Endodermal cell (in vitro differentiated cells): ENCODE results near the gene KRT27. TPM values are rescaled to one million over a fixed set of nuclear protein-coding genes. Genes with fewer than 3 reads are reported as not detected.

Experiments used
- DNase-seq: peaks from one replicate; pipeline ENCODE4 v3.0.0-alpha.2; 2017
- H3K27ac ChIP-seq: 2 replicates; pipeline ENCODE4 v1.5.1; 2013; ENCODE audit warnings: mild to moderate bottlenecking, low read depth, low read length, moderate library complexity
- H3K27me3 ChIP-seq: 2 replicates; pipeline ENCODE4 v1.6.1; 2013; ENCODE audit warnings: mild to moderate bottlenecking, low read length, moderate library complexity; ENCODE audit not compliant: insufficient read depth, control insufficient read depth, poor library complexity, severe bottlenecking
- H3K36me3 ChIP-seq: 2 replicates; pipeline ENCODE4 v1.7.0; 2013; ENCODE audit warnings: mild to moderate bottlenecking, low read length, moderate library complexity; ENCODE audit not compliant: control insufficient read depth, insufficient read depth
- H3K4me1 ChIP-seq: one replicate; pipeline ENCODE4 v1.7.0; 2013; ENCODE audit warnings: low read length; ENCODE audit not compliant: control insufficient read depth, insufficient read depth
- H3K4me3 ChIP-seq: 2 replicates; pipeline ENCODE4 v1.5.1; 2013; ENCODE audit warnings: mild to moderate bottlenecking, low read length, moderate library complexity
- H3K9ac ChIP-seq: 2 replicates; pipeline ENCODE4 v1.6.1; 2013; ENCODE audit warnings: mild to moderate bottlenecking, low read length, moderate library complexity; ENCODE audit not compliant: poor library complexity, severe bottlenecking; ENCODE audit errors: extremely low read depth
- H3K9me3 ChIP-seq: 2 replicates; pipeline ENCODE4 v1.6.1; 2013; ENCODE audit warnings: mild to moderate bottlenecking, low read length, moderate library complexity; ENCODE audit not compliant: control insufficient read depth
- H3K27ac Mint-ChIP-seq: 2 replicates; pipeline ENCODE4 v1.8.0; 2020; ENCODE audit warnings: mixed read lengths
- H3K27me3 Mint-ChIP-seq: 2 replicates; pipeline ENCODE4 v1.8.0; 2021; ENCODE audit warnings: mild to moderate bottlenecking, mixed read lengths; ENCODE audit not compliant: insufficient read depth
- H3K36me3 Mint-ChIP-seq: 2 replicates; pipeline ENCODE4 v1.8.0; 2020; ENCODE audit warnings: low read depth, mixed read lengths
- H3K4me1 Mint-ChIP-seq: 2 replicates; pipeline ENCODE4 v1.8.0; 2020; ENCODE audit warnings: mixed read lengths
- H3K4me3 Mint-ChIP-seq: 2 replicates; pipeline ENCODE4 v1.8.0; 2020; ENCODE audit warnings: mild to moderate bottlenecking, moderate library complexity, mixed read lengths
- H3K9me3 Mint-ChIP-seq: 2 replicates; pipeline ENCODE4 v1.8.0; 2020; ENCODE audit warnings: mild to moderate bottlenecking, mixed read lengths
- CTCF ChIP-seq: fragments of 200-600 bp; sonication (generic); conservative IDR thresholded peaks from 2 replicates; pipeline ENCODE4 v1.5.0; 2021; ENCODE audit warnings: antibody characterized with exemption, mild to moderate bottlenecking
- WGBS, 2 experiments: methylation state at CpG; one replicate each; pipeline versions ENCODE4 v1.1.5 to v1.1.7; 2013; ENCODE audit warnings: missing lambda C conversion rate in 2 of 2, mixed read lengths in 1 of 2; ENCODE audit not compliant: insufficient coverage in 1 of 2, insufficient read length in 1 of 2; 5-methylcytosine and 5-hydroxymethylcytosine counted together
- long read RNA-seq, 4 experiments: library from polyadenylated mRNA in 2 of 4; library from RNA in 1 of 4; library from capped mRNA in 1 of 4; stranded (forward) in 3 of 4; unstranded in 1 of 4; transcript quantifications; one replicate each; pipeline ENCODE4 v2.0.0, GENCODE V29; 2020 to 2021; ENCODE audit warnings: inconsistent platforms in 1 of 4
- polyA plus RNA-seq, 2 experiments: library from polyadenylated mRNA; stranded (reverse); fragments of 50-300 nt; gene quantifications; one replicate each; pipeline ENCODE4 v1.2.3, GENCODE V29; 2013
- total RNA-seq, 2 donors: library from RNA; stranded (reverse); fragmentation: NEBNext Ultra II Directional in 1 of 2; extraction: Animal tissue kit (Norgen Biotek cat#: 25700) in 1 of 2; gene quantifications; 2 replicates in 1 of 2; 3 replicates in 1 of 2; pipeline ENCODE4 v1.2.1, GENCODE V29; 2021

KRT27 gene
- total RNA-seq = not detected
- not detected for polyA plus RNA-seq (2013, experiment 1 of 2)
- not detected for polyA plus RNA-seq (2013, experiment 2 of 2)
- long read RNA-seq, experiment 1 = 0 reads
- long read RNA-seq, experiment 2 = 0 reads
- long read RNA-seq, experiment 3 = 0 reads
- long read RNA-seq, experiment 4 = 0 reads

- H3K36me3 Mint-ChIP-seq = no peaks in the 10 kb centered on the region
Measured at GRCh38 chr17:40782450-40782849, at the start of gene KRT27. Gene KRT27 (minus strand): TSS chr17:40782550. CDS start chr17:40782493, 57 bp downstream.

GRCh38 chr17:40830085-40830776 is 47.9 kb upstream of the KRT27 start:
- H3K4me1 Mint-ChIP-seq = no peaks in the 10 kb centered on the region
- no peak for TF ChIP-seq CTCF
- no peaks in the 10 kb centered on the region for H3K36me3 Mint-ChIP-seq
- no peak overlapping the region for H3K4me3 Mint-ChIP-seq
- Histone ChIP-seq H3K27me3 (peaks cover 9% of the 10 kb centered on the region), H3K36me3 (no peaks in the 10 kb centered on the region), H3K9me3 (no peaks in the 10 kb centered on the region), H3K4me3 (no peak overlapping the region), H3K9ac (no peak overlapping the region), H3K27ac (no peak overlapping the region), H3K4me1 (no peaks in the 10 kb centered on the region)
- H3K9me3 Mint-ChIP-seq = no peaks in the 10 kb centered on the region
- no peak overlapping the region for H3K27ac Mint-ChIP-seq
- DNase-seq = no peak
- WGBS, 2 experiments = 73 to 78% methylated on average over 2 of the region's 2 CpGs
- peaks cover 91% of the 10 kb centered on the region for H3K27me3 Mint-ChIP-seq

More at GRCh38 chr17:40782450-40782849, at the start of gene KRT27:
- Mint-ChIP-seq H3K27ac (no peak within 1 kb of the TSS), H3K4me3 (no peak within 1 kb of the TSS), H3K9me3 (peaks cover 4% of the 10 kb centered on the region), H3K4me1 (no peaks in the 10 kb centered on the region), H3K27me3 (peaks cover 29% of the 10 kb centered on the region)
- no peaks in the 10 kb centered on the region for H3K4me1 ChIP-seq
- no peaks in the 10 kb centered on the region for H3K9me3 ChIP-seq
- no peak within 1 kb of the TSS for H3K9ac ChIP-seq
- WGBS, 2 experiments = 98 to 100% methylated on average over 4 of the region's 4 CpGs
- no peak within 1 kb of the TSS for H3K4me3 ChIP-seq
- no peak for TF ChIP-seq CTCF
- H3K27ac ChIP-seq = no peak within 1 kb of the TSS
- H3K36me3 ChIP-seq = no peaks in the 10 kb centered on the region
- H3K27me3 ChIP-seq = peaks cover 8% of the 10 kb centered on the region
- DNase-seq = no peak

GRCh38 chr17:40828454-40829044 is 46.2 kb upstream of the KRT27 start:
- Histone ChIP-seq H3K27ac (no peak overlapping the region), H3K27me3 (peaks cover 9% of the 10 kb centered on the region), H3K4me1 (no peaks in the 10 kb centered on the region), H3K4me3 (no peak overlapping the region), H3K9ac (no peak overlapping the region), H3K9me3 (no peaks in the 10 kb centered on the region), H3K36me3 (no peaks in the 10 kb centered on the region)
- Mint-ChIP-seq H3K9me3 (no peaks in the 10 kb centered on the region), H3K4me3 (no peak overlapping the region), H3K27ac (no peak overlapping the region), H3K27me3 (peaks cover 91% of the 10 kb centered on the region), H3K36me3 (no peaks in the 10 kb centered on the region), H3K4me1 (no peaks in the 10 kb centered on the region)
- 90% methylated on average over 3 of the region's 4 CpGs; no CpG with 5 or more reads in 1 of the 2 experiments for WGBS, 2 experiments
- DNase-seq = no peak
- TF ChIP-seq CTCF = no peak
